ENCODE data around the gene MPP2.

DNA sequence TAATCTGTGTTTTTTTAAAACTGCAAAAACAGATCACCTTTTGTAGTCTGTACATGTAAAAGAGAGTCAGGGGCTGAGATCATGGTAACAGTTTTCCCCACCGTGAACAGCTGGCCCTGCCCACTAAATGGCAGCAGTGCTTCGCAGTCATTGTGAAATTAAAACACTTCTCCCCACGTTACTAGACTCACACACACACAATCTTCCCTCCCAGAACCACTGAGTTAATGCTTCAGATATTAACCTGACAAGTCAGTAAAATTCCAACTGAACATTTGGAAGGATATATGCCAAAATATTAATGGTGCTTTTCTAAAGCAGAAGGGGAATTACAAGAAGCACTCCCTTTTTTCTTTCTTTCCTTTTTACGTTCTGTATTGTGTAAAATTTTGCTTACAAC lies 61.6 kb downstream of the MPP2 start:
- TF ChIP-seq POLR2AphosphoS5 (IDR thresholded peaks at IDR 0.05; ENCODE audit: low read depth, low read length) (no peak), POLR2A (IDR thresholded peaks at IDR 0.05; ENCODE audit: low read depth, low read length) (no peak), TAF1 (IDR thresholded peaks at IDR 0.05; ENCODE audit: borderline replicate concordance, low read depth, low read length) (no peak)
